Activated T-cell treated with anti-CD3 and anti-CD28 coated beads, Interleukin-2, amount 50 U/mL, for 72 hours (primary cell): Measurements from ENCODE around the gene FOXN3. TPM values are rescaled to one million over a fixed set of nuclear protein-coding genes. Genes with fewer than 3 reads are reported as not detected.
"Not testable (repeated sequence)": the region's sequence is repeated elsewhere in the genome, so short reads cannot be mapped to it uniquely, and the experiment has no call there.

Experiments
- ATAC-seq, 2 donors: fragments of 150-1000 bp; cut with Tn5 transposase; replicated peaks in 1 of 2; 2 replicates each; pipeline ENCODE4 v1.10.0; 2021; ENCODE audit warnings: moderate library complexity in 2 of 2, mild to moderate bottlenecking in 1 of 2
- DNase-seq, 2 donors: peaks; one replicate each; pipeline ENCODE4 v3.0.0; 2021 to 2022; ENCODE audit warnings: mixed read lengths in 1 of 2
- H3K27ac Mint-ChIP-seq: one replicate; pipeline ENCODE4 v1.8.0; 2022; ENCODE audit warnings: mild to moderate bottlenecking, moderate library complexity, mixed read lengths
- H3K27me3 Mint-ChIP-seq: one replicate; pipeline ENCODE4 v1.8.0; 2022; ENCODE audit warnings: low read depth, mixed read lengths
- H3K36me3 Mint-ChIP-seq, 2 donors: one replicate each; pipeline ENCODE4 v1.8.0; 2022; ENCODE audit warnings: mixed read lengths in 2 of 2, mild to moderate bottlenecking in 1 of 2; ENCODE audit not compliant: insufficient read depth in 2 of 2
- H3K4me1 Mint-ChIP-seq: one replicate; pipeline ENCODE4 v1.8.0; 2022; ENCODE audit warnings: low read depth, mixed read lengths
- H3K4me3 Mint-ChIP-seq, 2 donors: one replicate each; pipeline ENCODE4 v1.8.0; 2022; ENCODE audit warnings: mild to moderate bottlenecking in 2 of 2, mixed read lengths in 2 of 2, moderate library complexity in 2 of 2
- H3K9me3 Mint-ChIP-seq, 2 donors: one replicate each; pipeline ENCODE4 v1.8.0; 2022; ENCODE audit warnings: mixed read lengths in 2 of 2
- total RNA-seq, 2 donors: library from RNA; stranded (reverse); gene quantifications; one replicate each; pipeline ENCODE4 v1.2.3, GENCODE V29; 2022

The FOXN3 gene
- total RNA-seq, 2 donors from 2014 or later: 154 to 157 TPM

DNA sequence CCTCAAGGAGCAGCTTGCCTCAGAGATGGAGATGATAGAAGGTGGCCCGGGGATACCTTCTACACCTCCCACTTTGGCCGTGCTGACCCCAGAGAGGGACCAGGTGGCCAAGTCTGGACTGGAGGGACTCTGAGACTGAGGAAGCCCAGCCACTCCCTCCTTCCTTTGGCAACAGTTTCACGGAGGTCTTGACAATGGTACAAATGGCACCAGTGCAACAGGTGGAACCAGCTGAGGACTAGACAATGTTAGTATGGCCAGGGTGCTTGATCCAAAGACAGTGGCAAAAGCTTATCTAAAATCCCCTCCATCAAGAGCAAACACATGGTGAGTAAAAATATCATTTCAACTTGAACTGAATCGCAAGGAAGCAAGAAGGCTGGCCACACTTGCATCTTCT is 117.4 kb downstream of the FOXN3 start:
- Mint-ChIP-seq H3K4me1 (peaks cover 46% of the 10 kb centered on the region), H3K4me3 (no peak overlapping the region), H3K27me3 (no peaks in the 10 kb centered on the region), H3K9me3 (no peaks in the 10 kb centered on the region), H3K27ac (peak overlapping the region; percentile 2), H3K36me3 (peaks cover 0 to 28% of the 10 kb centered on the region in 2 donors)
- no peak for DNase-seq
- ATAC-seq: no peak

DNA sequence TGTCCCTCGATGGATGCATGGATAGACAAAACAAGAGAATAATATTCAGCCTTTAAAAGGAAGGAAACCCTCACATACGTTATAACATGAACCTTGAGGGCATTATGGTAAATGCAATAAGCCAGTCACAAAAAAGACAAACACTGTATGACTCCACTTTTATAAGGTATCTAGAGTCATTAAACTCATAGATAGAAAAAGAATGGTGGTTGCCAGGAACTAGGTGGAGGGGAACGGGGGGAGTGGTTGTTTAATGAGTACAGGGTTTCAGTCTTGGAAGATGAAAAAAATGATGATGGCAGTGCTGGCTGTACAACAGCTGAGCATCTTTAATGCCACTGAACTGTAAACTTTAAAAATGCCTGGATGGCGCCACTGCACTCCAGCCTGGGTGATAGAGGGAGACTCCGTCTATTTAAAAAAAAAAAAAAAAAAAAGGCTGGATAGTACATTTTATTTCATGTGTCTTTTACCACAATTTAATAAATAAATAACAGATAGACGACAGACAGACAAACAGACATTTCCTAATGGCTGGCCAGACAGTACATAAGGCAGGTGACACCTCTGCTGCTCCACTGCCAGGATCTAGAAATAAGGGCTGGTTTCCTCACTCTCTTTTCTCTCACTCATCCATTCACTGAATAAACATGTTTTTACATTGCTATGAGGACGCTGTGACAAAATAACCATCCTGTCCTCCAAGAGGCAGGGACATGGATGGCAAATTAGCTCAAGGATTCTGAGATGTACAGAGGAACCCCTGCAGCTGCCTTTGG is 118.8 kb downstream of the FOXN3 start:
- peak in 1 of 2 donors; percentile 41 for ATAC-seq
- H3K9me3 Mint-ChIP-seq: no peaks in the 10 kb centered on the region
- peaks cover 36% of the 10 kb centered on the region for H3K4me1 Mint-ChIP-seq
- H3K4me3 Mint-ChIP-seq: no peak overlapping the region
- H3K36me3 Mint-ChIP-seq: peaks cover 0 to 28% of the 10 kb centered on the region in 2 donors
- no peaks in the 10 kb centered on the region for H3K27me3 Mint-ChIP-seq
- DNase-seq: no peak
- no peak overlapping the region for H3K27ac Mint-ChIP-seq

DNA sequence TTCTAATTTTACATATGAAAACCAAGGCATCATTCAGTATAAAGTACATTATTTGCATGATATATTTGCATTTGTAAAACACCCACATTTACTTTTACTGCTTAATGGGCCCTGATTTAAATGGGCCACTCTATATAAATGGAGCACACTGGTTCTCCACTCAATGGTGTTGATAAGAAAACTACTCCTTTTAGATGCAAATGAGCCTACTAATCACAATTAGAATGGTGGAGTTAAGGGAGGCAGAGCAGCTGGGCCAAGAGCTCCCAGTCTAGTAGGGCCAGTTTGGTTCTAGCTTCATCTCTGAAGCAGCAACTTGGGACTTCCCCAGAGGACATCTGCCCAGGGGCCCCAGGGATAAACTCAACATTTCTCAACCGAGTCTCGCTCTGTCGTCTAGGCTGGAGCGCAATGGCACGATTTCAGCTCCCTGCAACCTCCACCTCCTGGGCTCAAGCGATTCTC is 120.7 kb downstream of the FOXN3 start:
- H3K4me1 Mint-ChIP-seq: peaks cover 41% of the 10 kb centered on the region
- no peak overlapping the region for H3K27ac Mint-ChIP-seq
- DNase-seq (no peak), ATAC-seq (no peak)
- H3K4me3 Mint-ChIP-seq: no peak overlapping the region
- no peaks in the 10 kb centered on the region for H3K9me3 Mint-ChIP-seq
- no peaks in the 10 kb centered on the region for H3K27me3 Mint-ChIP-seq
- H3K36me3 Mint-ChIP-seq: peaks cover 0 to 19% of the 10 kb centered on the region in 2 donors

DNA sequence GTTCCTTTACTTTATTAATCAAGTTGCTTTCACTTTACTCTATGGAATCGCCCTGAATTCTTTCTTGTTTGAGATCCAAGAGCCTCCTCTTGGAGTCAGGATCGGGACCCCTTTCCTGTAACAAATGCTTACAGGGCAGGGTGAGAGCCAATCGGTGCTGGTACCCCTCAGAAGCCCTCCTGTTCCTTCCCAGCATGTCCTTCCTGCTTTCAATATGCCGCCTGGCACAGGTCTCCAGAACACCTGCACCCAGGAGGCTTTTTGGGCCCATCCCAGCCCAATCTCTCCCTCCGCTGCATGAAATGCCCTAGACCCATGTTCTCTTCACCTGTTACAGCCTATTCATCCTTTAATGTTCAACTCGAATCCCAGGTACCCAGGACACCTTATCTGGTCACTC is 122.2 kb downstream of the FOXN3 start:
- Mint-ChIP-seq H3K27me3 (no peaks in the 10 kb centered on the region), H3K9me3 (no peaks in the 10 kb centered on the region), H3K27ac (no peak overlapping the region), H3K36me3 (peaks cover 0 to 15% of the 10 kb centered on the region in 2 donors), H3K4me1 (peaks cover 40% of the 10 kb centered on the region), H3K4me3 (no peak overlapping the region)
- ATAC-seq (no peak), DNase-seq (no peak)

DNA sequence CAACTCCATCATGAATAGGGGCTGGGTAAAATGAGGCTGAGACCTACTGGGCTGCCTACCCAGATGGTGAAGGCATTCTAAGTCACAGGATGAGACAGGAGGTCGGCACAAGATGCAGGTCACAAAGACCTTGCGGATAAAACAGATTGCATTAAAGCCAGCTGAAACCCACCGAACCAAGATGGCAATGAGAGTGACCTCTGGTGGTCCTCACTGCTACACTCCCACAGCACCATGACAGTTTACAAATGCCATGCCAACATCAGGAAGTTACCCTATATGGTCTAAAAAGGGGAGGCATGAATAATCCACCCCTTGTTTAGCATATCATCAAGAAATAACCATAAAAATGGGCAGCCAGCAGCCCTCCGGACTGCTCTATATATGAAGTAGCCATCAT is 122.6 kb downstream of the FOXN3 start:
- not testable (repeated sequence) for H3K27me3 Mint-ChIP-seq, H3K27ac Mint-ChIP-seq, ATAC-seq, DNase-seq, H3K9me3 Mint-ChIP-seq, H3K4me3 Mint-ChIP-seq
- Mint-ChIP-seq H3K4me1 (peaks cover 36% of the 10 kb centered on the region), H3K36me3 (peaks cover 0 to 11% of the 10 kb centered on the region in 2 donors)

DNA sequence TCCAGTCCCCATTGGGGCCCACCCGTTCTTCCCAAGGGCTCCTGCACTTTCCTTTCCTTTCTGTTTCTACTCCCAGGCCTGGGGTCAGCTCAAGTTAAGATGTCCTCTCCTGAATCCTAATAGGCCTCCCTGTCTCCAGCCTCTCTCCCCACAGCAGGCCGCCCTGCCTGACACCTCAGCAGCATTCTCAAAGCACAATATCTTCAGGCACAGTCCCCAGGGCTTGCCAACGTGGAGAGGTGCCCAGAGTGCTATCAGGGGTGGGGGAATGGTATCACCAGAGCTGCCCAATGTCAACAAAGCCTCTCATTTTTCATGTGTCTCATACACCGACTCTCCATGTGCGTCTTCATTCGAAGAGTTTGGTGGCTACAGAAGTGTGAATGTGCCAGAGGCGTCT is 123.0 kb downstream of the FOXN3 start:
- Mint-ChIP-seq H3K27ac (no peak overlapping the region), H3K4me1 (peaks cover 32% of the 10 kb centered on the region), H3K27me3 (no peaks in the 10 kb centered on the region), H3K36me3 (peaks cover 0 to 7% of the 10 kb centered on the region in 2 donors), H3K4me3 (no peak overlapping the region), H3K9me3 (no peaks in the 10 kb centered on the region)
- DNase-seq (no peak), ATAC-seq (no peak)

DNA sequence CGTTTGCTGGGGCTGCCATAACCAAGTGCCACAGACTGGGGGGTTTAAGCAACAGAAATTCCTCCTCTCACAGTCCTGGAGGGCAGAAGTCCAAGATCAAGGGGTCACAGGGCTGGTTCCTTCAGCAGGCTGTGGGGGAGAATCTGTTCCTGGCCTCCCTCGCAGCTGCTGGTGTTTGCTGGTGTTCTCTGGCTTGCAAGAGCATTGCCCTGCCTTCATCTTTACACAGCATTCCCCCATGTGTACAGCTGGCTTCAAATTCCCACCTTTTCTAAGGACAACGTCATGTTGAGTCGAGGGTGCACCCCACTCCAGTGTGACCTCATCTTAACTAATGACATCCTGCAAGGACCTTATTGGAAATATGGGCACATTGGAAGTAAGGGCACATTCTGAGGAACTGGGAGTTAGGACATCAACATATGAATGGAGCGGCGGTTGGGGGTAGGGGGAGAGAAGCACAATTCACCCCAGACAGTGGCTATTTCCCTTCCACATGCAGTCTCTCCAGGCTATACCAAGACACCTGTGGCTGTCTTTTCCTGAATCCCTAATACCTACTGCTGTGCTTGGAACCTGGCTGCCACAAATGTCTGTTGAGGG is 123.6 kb downstream of the FOXN3 start:
- Mint-ChIP-seq H3K27ac (no peak overlapping the region), H3K27me3 (no peaks in the 10 kb centered on the region), H3K36me3 (peaks cover 0 to 7% of the 10 kb centered on the region in 2 donors), H3K9me3 (no peaks in the 10 kb centered on the region), H3K4me3 (no peak overlapping the region), H3K4me1 (peaks cover 28% of the 10 kb centered on the region)
- ATAC-seq: no peak
- DNase-seq: no peak

DNA sequence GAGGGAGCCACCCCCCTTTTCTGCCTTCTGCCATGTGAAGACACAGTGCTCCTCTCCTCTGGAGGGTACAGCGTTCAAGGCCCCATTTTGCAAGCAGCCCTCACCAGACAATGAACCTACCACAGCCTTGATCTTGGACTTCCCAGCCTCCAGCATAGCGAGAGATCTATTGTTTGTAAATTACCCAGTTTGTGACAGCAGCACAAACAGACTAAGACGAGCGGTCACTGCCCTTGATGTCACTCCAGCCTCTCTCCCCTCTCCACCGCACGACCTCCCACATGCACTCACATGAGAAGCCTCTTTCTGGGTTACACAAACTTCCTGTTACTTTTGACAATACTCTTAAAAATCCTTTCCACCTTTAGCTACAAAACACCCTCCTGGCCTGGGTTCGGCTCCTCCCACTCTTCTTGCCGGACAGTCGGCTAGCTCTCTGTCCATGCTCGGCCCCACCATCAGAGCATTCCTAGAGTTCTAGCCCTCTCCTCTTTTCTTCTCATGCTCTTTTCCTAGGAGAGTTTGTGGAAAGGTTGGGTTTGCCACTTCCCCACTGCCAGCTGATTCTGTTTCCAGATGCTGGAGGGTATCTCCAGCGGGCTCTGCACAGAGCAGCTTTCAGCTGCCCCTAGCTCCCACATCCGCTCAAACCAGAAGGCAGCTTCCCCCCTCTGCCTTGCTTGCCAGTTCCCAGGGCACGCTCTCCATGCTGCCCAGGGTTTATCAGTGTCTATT is 124.3 kb downstream of the FOXN3 start:
- DNase-seq: no peak
- no peaks in the 10 kb centered on the region for H3K9me3 Mint-ChIP-seq

DNA sequence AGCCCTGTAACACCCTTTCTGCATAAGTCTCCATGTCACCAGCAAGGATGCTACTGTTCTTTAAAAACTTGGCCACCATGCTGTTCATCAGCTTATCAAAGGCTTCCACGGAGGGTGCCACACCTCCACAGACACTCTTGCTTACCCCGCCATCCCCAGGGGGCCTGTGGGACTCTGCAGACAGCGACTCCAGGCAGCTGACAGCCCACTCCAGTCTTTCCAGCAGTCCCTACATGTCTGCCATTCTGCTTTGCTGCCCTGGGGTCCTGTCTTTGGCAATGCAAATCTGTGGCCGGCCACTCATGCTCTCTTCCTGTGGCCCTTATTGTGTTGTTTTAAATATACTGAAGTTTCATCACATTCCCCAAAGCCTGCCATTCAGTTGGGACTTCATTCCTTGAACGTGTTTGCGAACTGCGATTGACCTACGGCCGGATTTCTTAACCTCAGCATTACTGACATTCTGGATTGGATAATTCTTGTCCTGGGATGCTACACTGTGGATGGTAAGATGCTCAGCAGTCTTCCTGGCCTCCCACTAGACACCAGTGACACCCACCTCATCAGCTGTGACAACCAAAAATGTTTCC is 125.6 kb downstream of the FOXN3 start:
- H3K27me3 Mint-ChIP-seq: no peaks in the 10 kb centered on the region
- peaks cover 0 to 7% of the 10 kb centered on the region in 2 donors for H3K36me3 Mint-ChIP-seq
- DNase-seq: no peak
- H3K4me1 Mint-ChIP-seq: peaks cover 40% of the 10 kb centered on the region
- no peak overlapping the region for H3K4me3 Mint-ChIP-seq
- H3K27ac Mint-ChIP-seq: no peak overlapping the region
- no peak for ATAC-seq
- H3K9me3 Mint-ChIP-seq: no peaks in the 10 kb centered on the region

More for the DNA sequence above, 124.3 kb downstream of the FOXN3 start:
- Mint-ChIP-seq H3K4me3 (no peak overlapping the region), H3K27me3 (no peaks in the 10 kb centered on the region), H3K36me3 (peaks cover 0 to 7% of the 10 kb centered on the region in 2 donors), H3K4me1 (peaks cover 28% of the 10 kb centered on the region), H3K27ac (peak overlapping the region; percentile 47)
- no peak for ATAC-seq

DNA sequence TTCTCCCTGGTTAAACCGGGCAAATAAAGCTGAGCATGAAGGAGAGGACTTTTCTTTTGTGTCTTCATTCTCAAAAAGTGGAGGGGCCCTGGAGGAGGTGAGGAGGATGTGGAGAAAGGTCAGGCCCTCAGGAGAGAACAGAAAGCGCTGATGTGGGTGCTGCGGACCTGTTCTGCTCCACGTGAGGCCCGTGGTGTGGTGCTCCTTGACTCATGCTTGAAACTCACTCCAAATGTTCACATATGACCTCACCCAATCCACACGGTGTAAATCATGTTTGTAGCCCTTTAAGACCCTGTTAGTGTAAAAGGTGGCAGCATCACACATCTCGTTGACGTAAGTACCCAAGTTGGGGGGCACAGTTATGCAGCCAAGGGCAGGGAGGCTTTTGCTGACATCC is 126.2 kb downstream of the FOXN3 start:
- Mint-ChIP-seq H3K27ac (no peak overlapping the region), H3K4me3 (no peak overlapping the region), H3K4me1 (peaks cover 45% of the 10 kb centered on the region), H3K9me3 (no peaks in the 10 kb centered on the region), H3K36me3 (peaks cover 0 to 7% of the 10 kb centered on the region in 2 donors), H3K27me3 (no peaks in the 10 kb centered on the region)
- ATAC-seq (no peak), DNase-seq (no peak)

DNA sequence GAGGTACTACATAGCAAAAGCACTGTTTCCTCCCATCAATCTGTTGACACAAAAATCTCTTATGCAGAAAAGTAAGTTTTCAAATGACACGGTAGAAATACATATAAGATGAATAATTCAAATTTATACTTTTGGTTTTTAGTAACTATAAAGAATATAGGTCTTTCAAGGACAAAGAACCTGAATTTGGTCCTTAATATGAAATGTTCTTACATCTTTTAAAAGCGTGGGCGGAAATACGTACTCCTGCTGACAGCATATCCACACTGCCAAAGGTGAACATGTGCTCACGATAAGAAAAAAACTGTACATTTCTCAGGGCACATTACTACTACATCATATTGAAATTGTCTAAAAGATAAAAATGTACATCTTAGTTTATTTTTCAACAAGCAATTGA is 127.6 kb downstream of the FOXN3 start:
- DNase-seq (no peak), ATAC-seq (no peak)
- Mint-ChIP-seq H3K9me3 (no peaks in the 10 kb centered on the region), H3K4me3 (no peak overlapping the region), H3K36me3 (peaks cover 0 to 3% of the 10 kb centered on the region in 2 donors), H3K27ac (no peak overlapping the region), H3K27me3 (no peaks in the 10 kb centered on the region), H3K4me1 (peaks cover 49% of the 10 kb centered on the region)

DNA sequence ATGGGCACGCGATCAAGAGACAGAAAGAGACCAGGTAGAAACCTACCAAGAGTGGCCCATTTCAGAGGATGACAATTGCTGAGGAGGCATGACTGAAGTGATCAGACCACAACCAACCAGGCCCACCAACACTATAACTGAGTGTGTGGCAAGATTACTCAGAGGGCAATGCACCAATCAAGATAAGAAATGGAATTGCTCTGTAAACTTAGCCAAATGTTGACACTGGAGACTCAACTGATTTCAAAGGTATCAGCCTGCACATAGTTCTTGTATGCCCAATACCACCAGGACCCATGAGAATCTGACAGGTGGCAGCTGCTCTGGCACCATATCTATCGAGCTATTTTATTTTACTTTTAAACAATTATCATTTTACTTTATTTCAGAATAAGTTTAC is 128.9 kb downstream of the FOXN3 start:
- peaks cover 58% of the 10 kb centered on the region for H3K4me1 Mint-ChIP-seq
- peaks cover 0 to 3% of the 10 kb centered on the region in 2 donors for H3K36me3 Mint-ChIP-seq
- DNase-seq (no peak), ATAC-seq (peak; percentile 78 to 79)
- H3K27ac Mint-ChIP-seq: no peak overlapping the region
- no peak overlapping the region for H3K4me3 Mint-ChIP-seq
- no peaks in the 10 kb centered on the region for H3K27me3 Mint-ChIP-seq
- no peaks in the 10 kb centered on the region for H3K9me3 Mint-ChIP-seq
